H9 (cell line): ENCODE measurements around the gene DOCK1. TPM values are rescaled to one million over a fixed set of nuclear protein-coding genes. Genes with fewer than 3 reads are reported as not detected.
"Not testable (repeated sequence)": the region's sequence is repeated elsewhere in the genome, so short reads cannot be mapped to it uniquely, and the experiment has no call there.

ENCODE experiments used
- DNase-seq: peaks from one replicate; pipeline ENCODE4 v3.0.0-alpha.2; 2017
- H2AFZ ChIP-seq: one replicate; pipeline ENCODE4 v1.6.1; 2013; ENCODE audit warnings: mild to moderate bottlenecking, low read length, control low read depth, moderate library complexity
- H2AK5ac ChIP-seq: 2 replicates; pipeline ENCODE4 v1.6.1; 2013; ENCODE audit warnings: low read length, control low read depth, mixed read lengths; ENCODE audit not compliant: insufficient read length
- H2BK120ac ChIP-seq: one replicate; pipeline ENCODE4 v1.6.1; 2013; ENCODE audit warnings: low read depth, mild to moderate bottlenecking, low read length, control low read depth, inconsistent platforms; ENCODE audit not compliant: poor library complexity, severe bottlenecking
- H2BK12ac ChIP-seq: 2 replicates; pipeline ENCODE4 v1.6.1; 2013; ENCODE audit warnings: low read length, control low read depth, mixed read lengths, low read depth; ENCODE audit not compliant: insufficient read length
- H2BK15ac ChIP-seq: 2 replicates; pipeline ENCODE4 v1.6.1; 2013; ENCODE audit warnings: low read depth, low read length, control low read depth
- H2BK20ac ChIP-seq: one replicate; pipeline ENCODE4 v1.6.1; 2013; ENCODE audit warnings: low read depth, mild to moderate bottlenecking, low read length, control low read depth, inconsistent platforms; ENCODE audit not compliant: poor library complexity, severe bottlenecking
- H2BK5ac ChIP-seq: 2 replicates; pipeline ENCODE4 v1.6.1; 2013; ENCODE audit warnings: low read length, control low read depth, mixed read lengths; ENCODE audit not compliant: insufficient read length
- H3K14ac ChIP-seq: 2 replicates; pipeline ENCODE4 v1.6.1; 2013; ENCODE audit warnings: low read length, control low read depth; ENCODE audit not compliant: insufficient read depth
- H3K18ac ChIP-seq: 2 replicates; pipeline ENCODE4 v1.6.1; 2013; ENCODE audit warnings: low read depth, mild to moderate bottlenecking, mixed read lengths, low read length, control low read depth; ENCODE audit not compliant: insufficient read length
- H3K23ac ChIP-seq: 2 replicates; pipeline ENCODE4 v1.6.1; 2013; ENCODE audit warnings: low read length, control low read depth, mixed read lengths, low read depth; ENCODE audit not compliant: insufficient read length
- H3K23me2 ChIP-seq: 2 replicates; pipeline ENCODE4 v1.6.1; 2013; ENCODE audit warnings: low read depth, mild to moderate bottlenecking, mixed read lengths, low read length, control low read depth; ENCODE audit not compliant: insufficient read length, poor library complexity, severe bottlenecking
- H3K27ac ChIP-seq: 2 replicates; pipeline ENCODE4 v1.5.1; 2013; ENCODE audit warnings: low read length, control low read depth, mixed read lengths, low read depth; ENCODE audit not compliant: insufficient read length
- H3K27me3 ChIP-seq: 2 replicates; pipeline ENCODE4 v1.6.1; 2013; ENCODE audit warnings: low read length, control low read depth, inconsistent platforms; ENCODE audit not compliant: insufficient read depth
- H3K4ac ChIP-seq: 2 replicates; pipeline ENCODE4 v1.6.1; 2013; ENCODE audit warnings: low read depth, mild to moderate bottlenecking, control low read depth, inconsistent platforms, low read length, moderate library complexity
- H3K4me1 ChIP-seq: 2 replicates; pipeline ENCODE4 v1.6.1; 2013; ENCODE audit warnings: low read length, control low read depth, inconsistent platforms; ENCODE audit not compliant: insufficient read depth
- H3K4me2 ChIP-seq: 2 replicates; pipeline ENCODE4 v1.6.1; 2013; ENCODE audit warnings: low read length, control low read depth, mixed read lengths; ENCODE audit not compliant: insufficient read length, insufficient read depth
- H3K56ac ChIP-seq: 2 replicates; pipeline ENCODE4 v1.6.1; 2013; ENCODE audit warnings: low read depth, mild to moderate bottlenecking, mixed read lengths, low read length, control low read depth; ENCODE audit not compliant: insufficient read length
- H3K79me1 ChIP-seq: 2 replicates; pipeline ENCODE4 v1.6.1; 2013; ENCODE audit warnings: low read depth, mild to moderate bottlenecking, moderate library complexity, low read length, control low read depth, inconsistent platforms; ENCODE audit not compliant: insufficient read depth, poor library complexity, severe bottlenecking
- H3K79me2 ChIP-seq: 2 replicates; pipeline ENCODE4 v1.6.1; 2013; ENCODE audit warnings: low read length, control low read depth, inconsistent platforms; ENCODE audit not compliant: insufficient read depth
- H3K9ac ChIP-seq: 2 replicates; pipeline ENCODE4 v1.6.1; 2013; ENCODE audit warnings: low read length, control low read depth, mixed read lengths; ENCODE audit not compliant: insufficient read length; ENCODE audit errors: extremely low read depth
- H3K9me3 ChIP-seq: one replicate; pipeline ENCODE4 v1.6.1; 2013; ENCODE audit warnings: low read depth, low read length, inconsistent platforms; ENCODE audit not compliant: control insufficient read depth
- H3T11ph ChIP-seq: one replicate; pipeline ENCODE4 v1.6.1; 2013; ENCODE audit warnings: mild to moderate bottlenecking, low read length, control low read depth, inconsistent platforms
- H4K20me1 ChIP-seq: one replicate; pipeline ENCODE4 v1.6.1; 2013; ENCODE audit not compliant: control insufficient read depth, insufficient read length, insufficient read depth
- H4K5ac ChIP-seq: 2 replicates; pipeline ENCODE4 v1.6.1; 2013; ENCODE audit warnings: low read depth, mild to moderate bottlenecking, mixed read lengths, low read length, control low read depth; ENCODE audit not compliant: insufficient read length
- H4K8ac ChIP-seq: replicated peaks from 2 replicates; pipeline ENCODE4 v1.6.1; 2013; ENCODE audit warnings: low read length, control low read depth, mixed read lengths, low read depth; ENCODE audit not compliant: insufficient read length
- H4K91ac ChIP-seq: 2 replicates; pipeline ENCODE4 v1.6.1; 2013; ENCODE audit warnings: low read depth, mild to moderate bottlenecking, moderate library complexity, mixed read lengths, low read length, control low read depth; ENCODE audit not compliant: insufficient read length
- H3K27ac Mint-ChIP-seq, 3 experiments: 2 replicates in 2 of 3; 3 replicates in 1 of 3; pipeline ENCODE4 v1.8.0; 2020 to 2021; ENCODE audit warnings: mixed read lengths in 3 of 3, mild to moderate bottlenecking in 1 of 3, moderate library complexity in 1 of 3
- H3K27me3 Mint-ChIP-seq: 2 replicates; pipeline ENCODE4 v1.8.0; 2021; ENCODE audit warnings: low read depth, mild to moderate bottlenecking, moderate library complexity, mixed read lengths
- H3K36me3 Mint-ChIP-seq, 3 experiments: 2 replicates in 2 of 3; 3 replicates in 1 of 3; pipeline ENCODE4 v1.8.0; 2020 to 2021; ENCODE audit warnings: low read depth in 3 of 3, mixed read lengths in 3 of 3; ENCODE audit not compliant: insufficient read depth in 1 of 3
- H3K4me1 Mint-ChIP-seq, 2 experiments: 2 replicates each; pipeline ENCODE4 v1.8.0; 2020; ENCODE audit warnings: mixed read lengths in 2 of 2
- H3K4me3 Mint-ChIP-seq, 2 experiments: 2 replicates in 1 of 2; 3 replicates in 1 of 2; pipeline ENCODE4 v1.8.0; 2020 to 2021; ENCODE audit warnings: mild to moderate bottlenecking in 2 of 2, mixed read lengths in 2 of 2, moderate library complexity in 1 of 2
- H3K9me3 Mint-ChIP-seq, 2 experiments: 2 replicates in 1 of 2; 3 replicates in 1 of 2; pipeline ENCODE4 v1.8.0; 2020; ENCODE audit warnings: mild to moderate bottlenecking in 2 of 2, mixed read lengths in 2 of 2, moderate library complexity in 1 of 2
- WGBS: extraction: QIAGEN DNeasy Blood & Tissue Kit; methylation state at CpG from one replicate; pipeline ENCODE4 v1.1.7; 2013; ENCODE audit warnings: missing lambda C conversion rate, low lambda C conversion rate, mixed read lengths; ENCODE audit not compliant: insufficient read length; ENCODE audit errors: extremely low coverage; 5-methylcytosine and 5-hydroxymethylcytosine counted together
- total RNA-seq: library from RNA; stranded (reverse); gene quantifications from 2 replicates; pipeline ENCODE4 v1.2.1, GENCODE V29; 2021

DOCK1 gene
- total RNA-seq, 1 experiment from 2014 or later: 57.0 TPM

DNA sequence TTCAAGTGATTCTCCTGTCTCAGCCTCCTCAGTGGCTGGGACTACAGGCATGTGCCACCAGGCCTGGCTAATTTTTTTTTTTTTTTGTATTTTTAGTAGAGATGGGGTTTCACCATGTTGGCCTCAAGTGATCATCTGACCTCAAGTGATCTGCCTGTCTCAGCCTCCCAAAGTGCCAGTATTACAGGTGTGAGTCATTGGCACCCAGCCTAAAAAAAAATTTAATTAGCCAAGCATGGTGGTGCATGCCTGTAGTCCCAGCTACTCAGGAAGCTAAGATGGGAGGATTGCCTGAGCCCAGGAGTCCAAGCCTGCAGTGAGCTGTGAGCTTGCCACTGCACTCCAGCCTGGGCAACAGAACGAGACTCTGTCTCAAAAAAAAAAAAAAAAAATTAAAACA, 16.8 kb upstream of the DOCK1 start:
- H3K79me2 ChIP-seq, H3K14ac ChIP-seq, H4K20me1 ChIP-seq, H2AFZ ChIP-seq, H2BK20ac ChIP-seq, H3K27ac ChIP-seq, H3K79me1 ChIP-seq, H3K4me2 ChIP-seq, H4K8ac ChIP-seq, H3T11ph ChIP-seq, H3K36me3 Mint-ChIP-seq, H3K18ac ChIP-seq, H3K23me2 ChIP-seq, H3K56ac ChIP-seq, H3K27me3 Mint-ChIP-seq, H2BK120ac ChIP-seq, H3K23ac ChIP-seq, H2BK5ac ChIP-seq, H3K4ac ChIP-seq, H3K9me3 Mint-ChIP-seq, H2BK15ac ChIP-seq, H3K27ac Mint-ChIP-seq, H3K9ac ChIP-seq, H4K91ac ChIP-seq, DNase-seq, H3K4me3 Mint-ChIP-seq, H2BK12ac ChIP-seq, H3K4me1 ChIP-seq, H3K4me1 Mint-ChIP-seq, H2AK5ac ChIP-seq, H3K9me3 ChIP-seq, H4K5ac ChIP-seq, H3K27me3 ChIP-seq: not testable (repeated sequence)
- no CpG with 5 or more reads among the region's 1 CpG for WGBS
